Large intestine (tissue), 3 donors: ENCODE measurements around the gene YWHAH. TPM values are rescaled to one million over a fixed set of nuclear protein-coding genes. Genes with fewer than 3 reads are reported as not detected.
A peak's percentile ranks its signal among the peaks of the same experiment; 100 is the strongest.

Experiments used
- DNase-seq, 2 donors: peaks; one replicate each; pipeline versions ENCODE4 v3.0.0 to v3.0.0-alpha.2; 2013
- H3K27ac ChIP-seq: one replicate; pipeline ENCODE4 v1.5.1; 2013; ENCODE audit warnings: low read length
- H3K27me3 ChIP-seq: 2 replicates; pipeline ENCODE4 v1.6.1; 2013; ENCODE audit warnings: low read length; ENCODE audit not compliant: control insufficient read depth, insufficient read depth
- H3K36me3 ChIP-seq: 2 replicates; pipeline ENCODE4 v1.6.1; 2013; ENCODE audit warnings: low read length; ENCODE audit not compliant: control insufficient read depth, insufficient read depth
- H3K4me1 ChIP-seq: one replicate; pipeline ENCODE4 v1.6.1; 2013; ENCODE audit warnings: low read length; ENCODE audit not compliant: control insufficient read depth, insufficient read depth
- H3K4me3 ChIP-seq: one replicate; pipeline ENCODE4 v1.5.1; 2013; ENCODE audit warnings: low read length
- H3K9me3 ChIP-seq: one replicate; pipeline ENCODE4 v1.6.1; 2013; ENCODE audit warnings: mild to moderate bottlenecking, low read depth, low read length, moderate library complexity; ENCODE audit not compliant: control insufficient read depth
- WGBS: methylation state at CpG from one replicate; pipeline ENCODE4 v1.1.5; 2013; ENCODE audit warnings: low lambda C conversion rate; ENCODE audit not compliant: insufficient coverage; 5-methylcytosine and 5-hydroxymethylcytosine counted together
- polyA plus RNA-seq: library from polyadenylated mRNA; unstranded; fragments of 120-200 nt; gene quantifications from one replicate; pipeline ENCODE4 v1.2.1, GENCODE V29; 2013

YWHAH gene
- polyA plus RNA-seq, 1 donor: 90.3 TPM

DNA sequence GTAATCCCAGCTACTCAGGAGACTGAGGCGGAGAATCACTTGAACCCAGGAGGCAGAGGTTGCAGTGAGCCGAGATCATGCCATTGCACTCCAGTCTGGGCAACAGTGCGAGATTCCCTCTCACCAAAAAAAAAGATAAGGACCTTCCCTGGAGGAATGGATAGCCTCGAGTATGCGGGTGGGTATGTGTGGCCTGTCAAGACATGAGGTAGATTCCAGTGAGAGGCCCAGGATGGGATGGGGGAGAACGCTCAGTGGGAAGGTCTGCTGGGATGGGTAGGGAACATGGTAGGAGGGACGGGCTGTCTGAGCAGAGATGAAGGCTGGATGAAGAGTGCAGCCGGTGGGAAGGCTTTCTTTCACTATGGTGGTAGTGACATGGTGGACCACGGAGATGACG is 39.0 kb upstream of the YWHAH start:
- Histone ChIP-seq H3K4me3 (no peak overlapping the region), H3K27me3 (no peaks in the 10 kb centered on the region), H3K36me3 (peaks cover 42% of the 10 kb centered on the region), H3K9me3 (no peaks in the 10 kb centered on the region), H3K4me1 (peaks cover 5% of the 10 kb centered on the region), H3K27ac (no peak overlapping the region)
- no peak for DNase-seq
- WGBS: 100% methylated on average over 2 of the region's 10 CpGs

DNA sequence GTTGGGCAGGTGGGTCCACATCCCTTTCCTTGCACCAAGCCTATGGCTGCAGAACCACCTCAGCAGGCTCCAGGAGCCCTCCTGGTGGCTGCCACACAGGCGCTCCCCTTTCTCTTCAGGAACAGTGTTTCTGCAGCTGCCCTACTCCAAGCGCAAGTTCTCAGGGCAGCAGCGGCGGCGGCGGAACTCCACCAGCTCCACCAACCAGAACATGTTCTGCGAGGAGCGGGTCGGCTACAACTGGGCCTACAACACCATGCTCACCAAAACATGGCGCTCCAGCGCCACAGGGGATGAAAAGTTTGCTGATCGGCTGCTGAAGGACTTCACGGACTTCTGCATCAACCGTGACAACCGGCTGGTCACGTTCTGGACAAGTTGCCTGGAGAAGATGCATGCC is 38.2 kb upstream of the YWHAH start:
- Histone ChIP-seq H3K27ac (no peak overlapping the region), H3K27me3 (no peaks in the 10 kb centered on the region), H3K4me1 (peaks cover 5% of the 10 kb centered on the region), H3K9me3 (no peaks in the 10 kb centered on the region), H3K36me3 (peaks cover 42% of the 10 kb centered on the region), H3K4me3 (no peak overlapping the region)
- WGBS: no CpG with 5 or more reads among the region's 16 CpGs
- no peak for DNase-seq

DNA sequence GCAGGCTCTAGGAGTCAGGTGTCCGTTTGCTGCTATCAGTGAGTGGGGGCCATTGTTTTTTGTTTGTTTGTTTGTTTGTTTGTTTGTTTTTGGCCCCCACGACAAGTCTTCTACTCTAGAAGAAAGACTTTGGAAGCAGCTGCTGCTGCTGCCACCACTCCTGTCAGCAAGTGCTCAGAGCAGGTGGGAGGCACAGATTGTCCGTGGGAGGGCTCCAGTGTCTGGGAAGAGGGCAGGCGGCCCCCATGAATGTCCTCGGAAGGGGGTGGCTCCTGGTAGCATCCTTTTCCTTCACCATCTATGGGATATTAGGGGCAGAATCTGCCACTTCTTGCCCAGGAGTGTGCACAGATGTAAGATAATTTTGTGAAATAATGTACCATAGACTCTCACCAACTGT is 37.8 kb upstream of the YWHAH start:
- Histone ChIP-seq H3K4me3 (no peak overlapping the region), H3K27me3 (no peaks in the 10 kb centered on the region), H3K36me3 (peaks cover 39% of the 10 kb centered on the region), H3K9me3 (no peaks in the 10 kb centered on the region), H3K4me1 (peaks cover 5% of the 10 kb centered on the region), H3K27ac (no peak overlapping the region)
- DNase-seq: no peak
- no CpG with 5 or more reads among the region's 5 CpGs for WGBS

DNA sequence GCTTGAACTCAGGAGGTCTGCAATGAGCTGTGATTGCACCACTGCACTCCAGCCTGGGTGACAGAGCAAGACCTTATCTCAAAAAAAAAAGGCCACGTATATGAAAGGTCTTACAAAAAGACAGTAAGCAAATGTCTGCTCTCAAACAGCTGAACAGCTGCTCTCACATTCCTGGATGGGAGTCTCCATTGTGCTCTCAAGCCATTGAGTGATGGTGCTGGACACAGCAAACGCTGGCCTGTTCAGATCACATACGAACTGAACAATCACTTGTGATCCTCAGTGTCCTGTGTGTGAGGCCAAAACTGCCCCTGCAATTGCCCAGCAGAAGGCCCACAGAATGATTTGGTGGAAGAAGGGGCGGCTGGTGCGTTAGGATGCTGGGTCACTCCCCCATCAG is 34.4 kb upstream of the YWHAH start:
- Histone ChIP-seq H3K4me3 (no peak overlapping the region), H3K36me3 (peaks cover 24% of the 10 kb centered on the region), H3K27ac (no peak overlapping the region), H3K4me1 (peaks cover 19% of the 10 kb centered on the region), H3K9me3 (no peaks in the 10 kb centered on the region), H3K27me3 (no peaks in the 10 kb centered on the region)
- DNase-seq: no peak
- no CpG with 5 or more reads among the region's 5 CpGs for WGBS

DNA sequence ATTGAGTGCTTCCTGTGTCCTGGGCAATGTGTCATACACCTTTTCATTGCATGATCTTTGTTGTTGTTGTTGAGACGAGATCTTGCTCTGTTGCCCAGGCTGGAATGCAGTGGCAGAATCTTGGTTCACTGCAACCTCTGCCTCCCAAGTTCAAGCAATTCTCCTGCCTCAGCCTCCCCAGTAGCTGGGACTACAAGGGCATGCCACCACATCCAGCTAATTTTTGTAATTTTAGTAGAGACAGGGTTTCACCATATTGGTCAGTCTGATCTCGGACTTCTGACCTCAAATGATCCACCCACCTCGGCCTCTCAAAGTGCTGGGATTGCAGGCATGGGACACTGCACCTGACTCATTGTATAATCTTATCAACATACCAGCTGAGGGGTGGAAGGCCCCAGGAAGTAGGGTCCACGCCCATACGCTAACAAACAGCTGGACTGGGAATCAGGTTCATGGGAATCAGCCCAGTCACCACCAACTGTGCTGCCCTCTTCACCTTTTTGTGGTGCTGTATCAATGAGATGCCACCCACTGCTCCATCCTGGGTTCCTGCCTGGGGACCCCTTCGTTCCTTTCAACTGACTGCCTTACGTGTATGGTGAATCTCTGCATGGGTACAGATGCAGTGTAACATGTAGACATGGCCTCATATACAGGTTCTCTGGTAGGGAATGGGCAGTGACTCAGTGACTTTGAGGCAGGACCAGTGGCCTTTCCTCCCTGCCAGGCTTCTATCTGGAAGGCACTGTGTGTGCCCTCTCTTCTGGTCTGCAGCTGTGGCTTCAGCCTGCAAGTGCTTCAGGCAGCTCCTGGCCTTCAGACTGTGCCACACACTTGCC is 32.5 kb upstream of the YWHAH start:
- no peaks in the 10 kb centered on the region for H3K9me3 ChIP-seq
- no peak overlapping the region for H3K27ac ChIP-seq
- DNase-seq: peak; percentile 86 to 93
- no peak overlapping the region for H3K4me3 ChIP-seq
- H3K4me1 ChIP-seq: peaks cover 29% of the 10 kb centered on the region
- WGBS: no CpG with 5 or more reads among the region's 7 CpGs
- H3K36me3 ChIP-seq: peaks cover 9% of the 10 kb centered on the region
- no peaks in the 10 kb centered on the region for H3K27me3 ChIP-seq

DNA sequence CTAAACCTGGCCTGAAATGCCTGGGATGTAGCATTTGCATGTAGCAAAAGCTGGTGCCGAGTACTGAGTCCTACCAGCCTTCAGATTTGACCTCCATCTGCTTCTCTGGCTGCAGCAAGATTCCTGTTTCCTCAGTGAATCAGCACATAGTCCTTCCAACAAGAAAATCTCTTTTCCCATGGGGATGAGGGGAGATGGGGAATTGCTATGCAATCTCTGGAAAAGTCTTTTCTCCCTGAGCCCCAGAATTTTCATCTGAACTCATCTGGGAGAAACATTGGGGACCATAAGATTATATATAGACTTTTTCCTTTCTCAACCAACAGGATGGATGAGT is 32.0 kb upstream of the YWHAH start:
- H3K4me3 ChIP-seq: no peak overlapping the region
- H3K27ac ChIP-seq: no peak overlapping the region
- no peaks in the 10 kb centered on the region for H3K27me3 ChIP-seq
- peaks cover 29% of the 10 kb centered on the region for H3K4me1 ChIP-seq
- no peak for DNase-seq
- WGBS: no CpG with 5 or more reads among the region's 1 CpG
- peaks cover 6% of the 10 kb centered on the region for H3K36me3 ChIP-seq
- H3K9me3 ChIP-seq: no peaks in the 10 kb centered on the region

DNA sequence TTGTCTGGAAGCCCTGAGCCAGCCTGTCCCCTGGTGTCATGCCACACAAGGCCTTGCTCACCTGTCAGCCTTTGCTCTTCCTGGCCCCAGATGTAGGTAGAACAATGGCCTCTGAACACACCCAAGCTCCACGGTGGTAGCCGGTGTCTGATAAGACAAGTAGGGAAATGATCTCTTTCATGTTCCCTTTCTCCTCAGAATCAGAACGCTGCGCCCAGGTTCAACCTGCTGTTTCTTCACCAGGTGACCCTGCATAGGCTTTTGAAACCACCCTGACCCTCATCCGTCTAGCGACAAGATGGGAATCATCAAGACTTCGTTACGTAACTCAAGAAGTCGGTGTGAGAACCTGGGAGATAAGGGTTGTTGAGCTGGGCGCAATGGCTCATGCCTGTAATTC is 28.7 kb upstream of the YWHAH start:
- H3K27ac ChIP-seq: peak overlapping the region; percentile 48
- no CpG with 5 or more reads among the region's 10 CpGs for WGBS
- DNase-seq: peak; percentile 70 to 90

DNA sequence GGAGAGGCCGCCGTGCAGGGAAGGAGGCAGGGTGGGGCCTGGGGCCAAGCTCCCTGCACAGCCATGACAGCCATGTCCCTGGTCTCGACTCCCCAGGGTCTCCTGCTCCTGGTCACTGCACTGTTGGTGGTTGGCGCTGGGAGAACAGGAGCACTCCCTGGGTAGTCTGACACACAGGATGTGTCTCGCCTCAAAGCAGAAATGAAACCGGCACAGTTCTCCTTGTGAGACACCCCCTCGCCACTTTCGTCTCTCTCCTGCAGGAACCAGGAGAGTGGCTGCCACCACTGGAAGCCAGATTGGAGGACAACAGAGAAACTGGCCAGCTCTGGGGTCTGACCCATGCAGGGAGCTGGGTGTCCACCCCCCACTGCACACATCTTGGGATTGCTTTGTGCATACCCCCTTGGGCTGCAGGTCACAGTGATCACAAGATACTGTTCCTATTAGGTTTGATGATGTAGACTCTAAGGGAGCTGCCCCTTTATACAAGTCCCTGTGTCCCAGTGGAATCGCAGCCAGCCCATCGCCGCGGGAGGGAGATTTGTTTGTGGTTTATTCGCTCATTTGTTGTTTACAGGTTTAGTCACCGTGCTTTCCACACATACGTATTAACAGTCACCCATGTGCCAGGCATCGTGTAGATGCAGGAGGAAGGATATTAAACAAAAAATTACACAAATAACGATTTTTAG is 27.0 kb upstream of the YWHAH start:
- no peaks in the 10 kb centered on the region for H3K9me3 ChIP-seq
- H3K27ac ChIP-seq: no peak overlapping the region
- no peak overlapping the region for H3K4me3 ChIP-seq
- no peaks in the 10 kb centered on the region for H3K27me3 ChIP-seq
- no peaks in the 10 kb centered on the region for H3K36me3 ChIP-seq
- no peak for DNase-seq
- H3K4me1 ChIP-seq: peaks cover 17% of the 10 kb centered on the region
- WGBS: 75% methylated on average over 8 of the region's 17 CpGs

More for the DNA sequence above, 28.7 kb upstream of the YWHAH start:
- H3K4me1 ChIP-seq: peaks cover 29% of the 10 kb centered on the region
- H3K4me3 ChIP-seq: no peak overlapping the region
- H3K36me3 ChIP-seq: no peaks in the 10 kb centered on the region
- H3K9me3 ChIP-seq: no peaks in the 10 kb centered on the region
- no peaks in the 10 kb centered on the region for H3K27me3 ChIP-seq

DNA sequence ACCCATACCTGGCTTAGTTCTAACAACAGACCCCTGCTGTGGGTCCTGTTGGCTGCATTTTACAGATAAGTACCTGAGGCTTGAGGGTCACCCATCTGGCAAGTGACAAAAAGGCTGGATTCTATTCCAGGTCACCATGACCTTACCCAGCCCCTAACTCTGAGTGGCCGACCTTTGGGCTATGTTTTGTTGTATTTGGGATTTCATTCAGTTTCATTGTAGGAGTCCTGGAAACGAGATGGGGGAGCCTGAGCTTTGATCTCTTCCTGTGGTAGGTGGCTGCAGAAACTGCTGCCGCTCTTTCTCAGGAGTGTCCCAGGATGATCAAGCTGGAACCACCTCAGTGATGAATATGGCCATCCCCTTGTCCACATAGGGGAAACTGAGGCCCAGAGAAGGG is 24.6 kb upstream of the YWHAH start:
- H3K27me3 ChIP-seq: no peaks in the 10 kb centered on the region
- H3K4me3 ChIP-seq: no peak overlapping the region
- DNase-seq: no peak
- H3K9me3 ChIP-seq: no peaks in the 10 kb centered on the region
- H3K27ac ChIP-seq: no peak overlapping the region
- no peaks in the 10 kb centered on the region for H3K36me3 ChIP-seq
- WGBS: no CpG with 5 or more reads among the region's 3 CpGs
- H3K4me1 ChIP-seq: peaks cover 10% of the 10 kb centered on the region

DNA sequence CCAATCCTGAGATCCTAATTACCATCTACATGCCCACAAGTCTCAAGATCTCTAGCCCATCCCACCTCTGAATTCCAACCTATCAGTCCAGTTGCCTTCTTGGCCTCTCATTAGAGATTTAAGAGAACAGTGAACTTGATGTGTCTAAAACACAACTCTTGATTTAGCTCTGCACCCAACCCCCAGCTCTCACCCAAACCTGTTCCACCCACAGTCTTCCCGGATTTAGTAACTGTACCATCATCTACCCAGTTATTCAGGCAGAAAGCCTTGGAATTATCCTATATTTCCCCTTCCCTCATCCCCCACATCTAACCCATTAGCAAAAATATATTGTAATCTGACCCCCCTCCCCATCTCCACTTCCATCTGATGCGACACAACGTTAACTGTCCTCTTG is 24.0 kb upstream of the YWHAH start:
- Histone ChIP-seq H3K9me3 (no peaks in the 10 kb centered on the region), H3K4me1 (peaks cover 7% of the 10 kb centered on the region), H3K36me3 (no peaks in the 10 kb centered on the region), H3K27me3 (no peaks in the 10 kb centered on the region), H3K27ac (no peak overlapping the region), H3K4me3 (no peak overlapping the region)
- WGBS: 100% methylated on average over 2 of the region's 3 CpGs
- no peak for DNase-seq
